K562 (cell line): ENCODE results near the gene PRM3. TPM values are rescaled to one million over a fixed set of nuclear protein-coding genes. Genes with fewer than 3 reads are reported as not detected.

Source experiments
- ATF7 ChIP-seq: fragments of 450-650 bp; IDR thresholded peaks from 2 replicates; pipeline ENCODE4 v1.7.1; 2014; ENCODE audit warnings: mild to moderate bottlenecking, moderate library complexity
- CEBPB ChIP-seq: fragments of 450-650 bp; IDR thresholded peaks from 2 replicates; pipeline ENCODE4 v1.6.1; 2016; ENCODE audit warnings: missing genetic modification characterization, missing compliant biosample characterization
- HMG20A ChIP-seq: fragments of 450-650 bp; formaldehyde crosslinking; conservative IDR thresholded peaks from 2 replicates; pipeline ENCODE4 v1.4.0; 2020; ENCODE audit warnings: mild to moderate bottlenecking, mixed read lengths
- MTA3 ChIP-seq: fragments of 450-650 bp; formaldehyde crosslinking; IDR thresholded peaks from 2 replicates; pipeline ENCODE4 v1.6.1; 2017; ENCODE audit warnings: mild to moderate bottlenecking, borderline replicate concordance
- NCOA1 ChIP-seq: fragments of 450-650 bp; IDR thresholded peaks from 2 replicates; pipeline ENCODE4 v1.6.1; 2016; ENCODE audit warnings: low read depth
- ZNF584 ChIP-seq: fragments of 200-800 bp; sonication (Bioruptor generic); IDR thresholded peaks from 2 replicates; pipeline ENCODE4 v1.6.1; 2016; ENCODE audit warnings: low read depth, mild to moderate bottlenecking, missing genetic modification characterization, missing compliant biosample characterization
- ZNF589 ChIP-seq: fragments of 200-800 bp; sonication (Bioruptor generic); IDR thresholded peaks from 2 replicates; pipeline ENCODE4 v1.6.1; 2016; ENCODE audit warnings: low read depth, missing genetic modification characterization, missing compliant biosample characterization
- polyA plus RNA-seq, 8 experiments: library from polyadenylated mRNA; depleted of rRNA in 4 of 8; stranded (reverse) in 5 of 8; unstranded in 3 of 8; fragments of >200 nt; fragmentation: Nextera tagmentation in 2 of 8; fragmentation: Illumina TruSeq in 1 of 8; extraction: Ambion mirVana in 2 of 8; extraction: Trizol in 1 of 8; gene quantifications; 2 replicates each; pipeline versions ENCODE4 v1.2.1 to v1.2.3, GENCODE V29; 2011 to 2014; ENCODE audit warnings: inconsistent platforms in 1 of 8, missing spikeins in 1 of 8
- total RNA-seq, 7 experiments: library from RNA; depleted of rRNA in 6 of 7; stranded (reverse); fragments of >200 nt in 6 of 7; fragmentation: Illumina TruSeq in 2 of 7; extraction: Trizol in 2 of 7; gene quantifications; 2 replicates each; pipeline versions ENCODE4 v1.2.1 to v1.2.3, GENCODE V29; 2011 to 2021; ENCODE audit warnings: low replicate concordance in 1 of 7
- TF ChIP-seq, protein P1 (sequence below): fragments of 450-650 bp; IDR thresholded peaks from 2 replicates; pipeline ENCODE4 v1.6.1; 2016; ENCODE audit warnings: mild to moderate bottlenecking, moderate library complexity
- TF ChIP-seq, protein P2 (sequence below): fragments of 450-650 bp; IDR thresholded peaks from 2 replicates; pipeline ENCODE4 v1.6.1; 2016

The PRM3 gene
- total and polyA plus RNA-seq, 9 of the 15 experiments (the other 6 are each of a cell fraction or from before 2014, with no cell fraction given) = not detected

DNA sequence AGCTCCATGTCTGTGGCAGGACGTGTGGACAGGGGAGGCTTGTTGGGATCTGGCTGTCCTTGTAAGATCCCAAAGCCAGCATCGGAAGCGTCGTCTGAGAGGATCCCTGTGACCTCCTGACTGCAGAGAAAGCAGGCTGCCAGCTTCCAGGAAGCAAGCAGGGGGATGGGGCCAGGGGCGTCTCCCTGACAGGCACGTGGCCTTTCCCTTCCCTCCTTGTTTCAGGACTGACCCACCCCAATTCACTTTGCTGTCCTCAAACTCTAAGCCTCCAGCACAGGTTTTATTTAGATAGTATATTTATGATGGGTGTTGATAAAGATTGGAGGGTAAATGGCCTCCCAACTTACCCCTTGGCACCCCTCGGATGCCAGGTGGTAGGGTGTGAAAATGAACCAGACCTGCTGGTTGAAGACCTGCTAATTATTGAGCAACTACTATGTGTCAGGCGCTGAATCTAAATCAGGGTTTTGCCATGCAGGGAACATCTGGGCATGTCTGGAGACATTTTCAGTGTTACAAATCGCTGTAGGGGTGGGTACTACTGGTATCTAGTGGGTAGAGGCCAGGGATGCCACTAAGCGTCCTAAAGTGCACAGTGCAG is 42.0 kb downstream of the PRM3 start (continued):
- TF ChIP-seq, protein P1, sequence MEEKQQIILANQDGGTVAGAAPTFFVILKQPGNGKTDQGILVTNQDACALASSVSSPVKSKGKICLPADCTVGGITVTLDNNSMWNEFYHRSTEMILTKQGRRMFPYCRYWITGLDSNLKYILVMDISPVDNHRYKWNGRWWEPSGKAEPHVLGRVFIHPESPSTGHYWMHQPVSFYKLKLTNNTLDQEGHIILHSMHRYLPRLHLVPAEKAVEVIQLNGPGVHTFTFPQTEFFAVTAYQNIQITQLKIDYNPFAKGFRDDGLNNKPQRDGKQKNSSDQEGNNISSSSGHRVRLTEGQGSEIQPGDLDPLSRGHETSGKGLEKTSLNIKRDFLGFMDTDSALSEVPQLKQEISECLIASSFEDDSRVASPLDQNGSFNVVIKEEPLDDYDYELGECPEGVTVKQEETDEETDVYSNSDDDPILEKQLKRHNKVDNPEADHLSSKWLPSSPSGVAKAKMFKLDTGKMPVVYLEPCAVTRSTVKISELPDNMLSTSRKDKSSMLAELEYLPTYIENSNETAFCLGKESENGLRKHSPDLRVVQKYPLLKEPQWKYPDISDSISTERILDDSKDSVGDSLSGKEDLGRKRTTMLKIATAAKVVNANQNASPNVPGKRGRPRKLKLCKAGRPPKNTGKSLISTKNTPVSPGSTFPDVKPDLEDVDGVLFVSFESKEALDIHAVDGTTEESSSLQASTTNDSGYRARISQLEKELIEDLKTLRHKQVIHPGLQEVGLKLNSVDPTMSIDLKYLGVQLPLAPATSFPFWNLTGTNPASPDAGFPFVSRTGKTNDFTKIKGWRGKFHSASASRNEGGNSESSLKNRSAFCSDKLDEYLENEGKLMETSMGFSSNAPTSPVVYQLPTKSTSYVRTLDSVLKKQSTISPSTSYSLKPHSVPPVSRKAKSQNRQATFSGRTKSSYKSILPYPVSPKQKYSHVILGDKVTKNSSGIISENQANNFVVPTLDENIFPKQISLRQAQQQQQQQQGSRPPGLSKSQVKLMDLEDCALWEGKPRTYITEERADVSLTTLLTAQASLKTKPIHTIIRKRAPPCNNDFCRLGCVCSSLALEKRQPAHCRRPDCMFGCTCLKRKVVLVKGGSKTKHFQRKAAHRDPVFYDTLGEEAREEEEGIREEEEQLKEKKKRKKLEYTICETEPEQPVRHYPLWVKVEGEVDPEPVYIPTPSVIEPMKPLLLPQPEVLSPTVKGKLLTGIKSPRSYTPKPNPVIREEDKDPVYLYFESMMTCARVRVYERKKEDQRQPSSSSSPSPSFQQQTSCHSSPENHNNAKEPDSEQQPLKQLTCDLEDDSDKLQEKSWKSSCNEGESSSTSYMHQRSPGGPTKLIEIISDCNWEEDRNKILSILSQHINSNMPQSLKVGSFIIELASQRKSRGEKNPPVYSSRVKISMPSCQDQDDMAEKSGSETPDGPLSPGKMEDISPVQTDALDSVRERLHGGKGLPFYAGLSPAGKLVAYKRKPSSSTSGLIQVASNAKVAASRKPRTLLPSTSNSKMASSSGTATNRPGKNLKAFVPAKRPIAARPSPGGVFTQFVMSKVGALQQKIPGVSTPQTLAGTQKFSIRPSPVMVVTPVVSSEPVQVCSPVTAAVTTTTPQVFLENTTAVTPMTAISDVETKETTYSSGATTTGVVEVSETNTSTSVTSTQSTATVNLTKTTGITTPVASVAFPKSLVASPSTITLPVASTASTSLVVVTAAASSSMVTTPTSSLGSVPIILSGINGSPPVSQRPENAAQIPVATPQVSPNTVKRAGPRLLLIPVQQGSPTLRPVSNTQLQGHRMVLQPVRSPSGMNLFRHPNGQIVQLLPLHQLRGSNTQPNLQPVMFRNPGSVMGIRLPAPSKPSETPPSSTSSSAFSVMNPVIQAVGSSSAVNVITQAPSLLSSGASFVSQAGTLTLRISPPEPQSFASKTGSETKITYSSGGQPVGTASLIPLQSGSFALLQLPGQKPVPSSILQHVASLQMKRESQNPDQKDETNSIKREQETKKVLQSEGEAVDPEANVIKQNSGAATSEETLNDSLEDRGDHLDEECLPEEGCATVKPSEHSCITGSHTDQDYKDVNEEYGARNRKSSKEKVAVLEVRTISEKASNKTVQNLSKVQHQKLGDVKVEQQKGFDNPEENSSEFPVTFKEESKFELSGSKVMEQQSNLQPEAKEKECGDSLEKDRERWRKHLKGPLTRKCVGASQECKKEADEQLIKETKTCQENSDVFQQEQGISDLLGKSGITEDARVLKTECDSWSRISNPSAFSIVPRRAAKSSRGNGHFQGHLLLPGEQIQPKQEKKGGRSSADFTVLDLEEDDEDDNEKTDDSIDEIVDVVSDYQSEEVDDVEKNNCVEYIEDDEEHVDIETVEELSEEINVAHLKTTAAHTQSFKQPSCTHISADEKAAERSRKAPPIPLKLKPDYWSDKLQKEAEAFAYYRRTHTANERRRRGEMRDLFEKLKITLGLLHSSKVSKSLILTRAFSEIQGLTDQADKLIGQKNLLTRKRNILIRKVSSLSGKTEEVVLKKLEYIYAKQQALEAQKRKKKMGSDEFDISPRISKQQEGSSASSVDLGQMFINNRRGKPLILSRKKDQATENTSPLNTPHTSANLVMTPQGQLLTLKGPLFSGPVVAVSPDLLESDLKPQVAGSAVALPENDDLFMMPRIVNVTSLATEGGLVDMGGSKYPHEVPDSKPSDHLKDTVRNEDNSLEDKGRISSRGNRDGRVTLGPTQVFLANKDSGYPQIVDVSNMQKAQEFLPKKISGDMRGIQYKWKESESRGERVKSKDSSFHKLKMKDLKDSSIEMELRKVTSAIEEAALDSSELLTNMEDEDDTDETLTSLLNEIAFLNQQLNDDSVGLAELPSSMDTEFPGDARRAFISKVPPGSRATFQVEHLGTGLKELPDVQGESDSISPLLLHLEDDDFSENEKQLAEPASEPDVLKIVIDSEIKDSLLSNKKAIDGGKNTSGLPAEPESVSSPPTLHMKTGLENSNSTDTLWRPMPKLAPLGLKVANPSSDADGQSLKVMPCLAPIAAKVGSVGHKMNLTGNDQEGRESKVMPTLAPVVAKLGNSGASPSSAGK = peak; percentile 89
- TF ChIP-seq ATF7 = 0 out of 2 replicates have a peak, but pooled peaks have one; percentile 3
- no peak for TF ChIP-seq NCOA1
- TF ChIP-seq ZNF589 = 0 out of 2 replicates have a peak, but pooled peaks have one; percentile 47
- 0 out of 2 replicates have a peak, but pooled peaks have one; percentile 47 for TF ChIP-seq ZNF584 (CRISPR knock-in tag)
- no peak for TF ChIP-seq HMG20A
- 0 out of 2 replicates have a peak, but pooled peaks have one; percentile 7 for TF ChIP-seq MTA3
- TF ChIP-seq CEBPB (tag) = peak; percentile 23; the same call in 1 of the 2 replicates
- TF ChIP-seq, protein P2, sequence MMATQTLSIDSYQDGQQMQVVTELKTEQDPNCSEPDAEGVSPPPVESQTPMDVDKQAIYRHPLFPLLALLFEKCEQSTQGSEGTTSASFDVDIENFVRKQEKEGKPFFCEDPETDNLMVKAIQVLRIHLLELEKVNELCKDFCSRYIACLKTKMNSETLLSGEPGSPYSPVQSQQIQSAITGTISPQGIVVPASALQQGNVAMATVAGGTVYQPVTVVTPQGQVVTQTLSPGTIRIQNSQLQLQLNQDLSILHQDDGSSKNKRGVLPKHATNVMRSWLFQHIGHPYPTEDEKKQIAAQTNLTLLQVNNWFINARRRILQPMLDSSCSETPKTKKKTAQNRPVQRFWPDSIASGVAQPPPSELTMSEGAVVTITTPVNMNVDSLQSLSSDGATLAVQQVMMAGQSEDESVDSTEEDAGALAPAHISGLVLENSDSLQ = peak; percentile 32; the same call in 1 of the 2 replicates
